ENCODE measurements around the gene COL1A1.

Gene COL1A1

DNA sequence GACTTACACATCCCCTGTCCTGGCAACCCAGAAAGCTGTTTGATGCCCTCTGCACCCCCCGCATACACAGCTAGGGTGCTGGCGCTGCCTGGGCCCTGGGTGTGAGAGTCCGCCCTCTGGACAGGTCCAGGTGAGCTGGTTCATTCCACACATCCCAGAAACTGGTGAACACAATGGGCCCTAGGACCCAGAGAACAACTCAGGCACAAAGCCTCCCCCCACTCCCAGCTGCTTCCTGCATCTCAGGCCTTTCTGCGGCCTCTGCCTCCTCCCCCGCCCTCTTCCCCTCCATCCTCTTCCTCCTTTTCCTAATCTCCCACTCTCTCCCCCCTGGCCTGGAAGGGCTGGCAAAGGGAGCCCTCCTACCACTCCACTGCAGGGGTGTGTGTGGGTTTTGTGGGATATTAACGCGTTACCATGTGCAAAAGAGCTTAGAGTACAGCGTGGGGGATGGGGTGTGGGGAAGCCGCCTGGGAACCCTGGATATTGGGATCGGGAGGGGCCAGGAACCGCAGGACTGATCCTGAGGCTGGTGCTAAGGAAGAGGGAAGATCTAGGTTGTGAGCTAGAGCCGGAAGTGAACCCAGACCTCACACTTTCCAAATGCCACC is 49.4 kb downstream of the COL1A1 start:
- DNase-seq: peak; percentile 75 to 92

DNA sequence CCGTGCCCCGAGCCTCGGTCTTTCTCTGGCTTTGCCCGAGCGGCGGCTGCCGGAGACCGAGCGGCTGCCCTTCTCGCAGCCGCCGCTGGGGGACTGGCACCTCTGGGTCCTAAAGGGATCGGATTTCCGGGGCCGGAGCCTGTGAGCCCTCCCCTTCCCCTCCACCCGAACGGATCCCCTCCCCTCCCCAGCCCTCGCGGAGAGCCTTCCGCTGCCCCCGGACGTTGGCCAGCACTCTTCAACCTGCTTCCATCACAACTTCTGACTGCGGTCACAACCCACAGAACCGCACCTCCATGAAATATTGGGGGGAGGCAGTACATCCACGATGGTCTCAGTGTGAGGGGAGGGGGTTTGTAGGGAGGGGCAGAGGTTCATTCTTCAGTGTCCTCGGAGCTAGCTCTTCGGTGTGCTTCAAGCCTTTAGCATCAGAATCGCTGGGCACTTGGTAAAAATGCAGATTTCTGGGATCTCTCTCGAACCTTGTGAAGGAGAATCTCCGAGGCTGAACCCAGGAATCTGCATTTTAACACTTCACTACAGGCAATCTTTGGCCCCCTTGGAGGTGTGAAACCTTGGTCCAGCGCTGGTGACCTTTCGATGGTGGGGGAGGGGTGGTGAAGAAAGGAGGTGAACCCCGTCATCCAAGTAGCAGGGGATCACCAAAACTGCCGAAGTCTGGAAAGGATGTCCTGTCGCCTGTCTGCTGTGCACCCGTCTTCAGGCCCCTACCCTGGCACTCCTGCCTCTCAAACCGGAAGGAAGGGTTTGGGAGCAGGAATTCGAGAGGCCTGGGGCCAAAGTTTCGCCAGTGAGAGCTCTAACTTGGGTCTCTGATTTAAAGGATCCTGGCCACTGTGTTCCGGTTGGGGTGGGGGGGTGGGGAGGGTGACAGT is 50.1 kb downstream of the COL1A1 start:
- peak; percentile 94 for DNase-seq

DNA sequence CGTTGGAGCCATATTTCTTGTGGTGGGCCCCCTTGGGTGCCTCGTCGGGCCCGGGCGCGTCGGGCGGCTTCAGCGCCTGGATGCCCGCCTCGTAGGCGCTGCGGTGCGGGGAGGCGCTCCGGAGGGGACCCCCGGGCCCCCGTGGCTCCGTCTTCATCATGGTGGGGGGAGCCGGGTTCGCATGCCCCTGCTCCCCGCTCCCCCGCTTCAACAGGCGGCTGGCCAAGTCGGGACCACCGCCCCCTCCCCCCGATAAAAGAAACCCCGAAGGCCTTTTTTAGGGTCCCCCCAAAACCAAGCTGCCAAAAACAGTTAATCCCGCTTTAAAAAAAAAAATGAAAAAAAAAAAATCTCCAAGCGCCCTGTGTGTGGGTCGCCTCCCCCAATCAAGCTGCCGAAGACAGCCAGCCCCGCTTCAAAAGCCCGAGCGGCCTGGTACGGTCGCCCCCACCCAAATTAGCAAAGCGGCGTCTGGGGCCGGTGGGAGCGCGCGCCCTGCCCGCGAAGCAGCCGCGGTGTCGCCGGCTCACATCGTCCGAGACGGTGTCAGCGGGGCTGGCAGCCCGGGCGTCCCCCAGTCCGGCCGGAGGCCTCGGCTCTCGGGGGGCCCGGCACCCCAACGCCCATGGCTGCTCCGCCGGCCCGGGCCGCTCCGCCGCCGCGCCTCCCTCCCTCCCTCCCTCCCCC is 50.9 kb downstream of the COL1A1 start, which contains the start of gene PPP1R9B:
PPP1R9B (minus strand) TSS at position 324 of the 687 bp plus-strand sequence; CDS start at position 160, 164 bp downstream.
- no peak for DNase-seq

DNA sequence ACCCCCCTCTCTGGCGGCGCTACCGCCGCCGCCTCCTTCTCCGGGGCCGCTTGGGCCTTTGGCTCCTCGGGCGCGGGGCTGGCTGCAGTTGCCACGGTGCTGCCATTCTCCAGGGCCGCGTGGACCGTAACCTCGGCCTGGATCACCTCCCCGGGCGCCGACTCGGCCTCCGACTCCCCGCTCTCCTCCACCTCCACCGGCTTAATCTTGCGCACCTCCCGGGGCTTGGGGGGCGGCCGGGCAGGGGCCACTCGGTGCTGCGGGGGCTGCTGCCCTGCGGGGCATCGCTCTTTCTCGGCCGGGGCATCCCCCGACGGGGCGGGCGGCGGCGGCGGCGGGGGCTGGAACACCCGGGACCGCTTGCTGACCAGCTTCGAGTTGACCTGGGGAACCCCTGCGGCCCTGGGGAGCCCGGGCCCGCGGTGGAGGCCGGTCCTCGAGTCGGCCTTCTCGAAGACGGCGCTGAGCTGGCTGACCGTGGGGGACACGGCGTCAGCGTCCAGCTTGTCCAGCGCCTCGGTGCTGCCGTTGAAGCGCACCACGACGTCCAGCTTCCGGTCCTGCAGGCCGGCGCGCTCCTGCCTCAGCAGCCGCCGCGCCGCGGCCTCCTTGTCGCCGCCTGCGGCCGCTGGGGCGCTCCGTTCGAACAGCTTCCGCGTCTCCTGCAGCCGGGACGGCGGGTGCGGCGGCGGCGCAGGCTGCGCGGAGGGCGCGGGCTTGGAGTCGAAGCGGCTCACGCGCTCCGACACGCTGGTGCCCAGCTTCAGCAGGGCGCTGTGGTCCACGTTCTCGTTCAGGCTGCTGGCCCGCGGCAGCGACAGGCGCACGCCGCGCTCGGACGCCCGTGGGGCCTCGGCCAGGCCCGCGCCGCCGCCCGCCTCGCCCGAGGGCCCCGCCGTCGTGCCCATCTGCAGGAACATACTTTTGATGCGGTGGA is 51.7 kb downstream of the COL1A1 start:
- DNase-seq: peak; percentile 37 to 59

DNA sequence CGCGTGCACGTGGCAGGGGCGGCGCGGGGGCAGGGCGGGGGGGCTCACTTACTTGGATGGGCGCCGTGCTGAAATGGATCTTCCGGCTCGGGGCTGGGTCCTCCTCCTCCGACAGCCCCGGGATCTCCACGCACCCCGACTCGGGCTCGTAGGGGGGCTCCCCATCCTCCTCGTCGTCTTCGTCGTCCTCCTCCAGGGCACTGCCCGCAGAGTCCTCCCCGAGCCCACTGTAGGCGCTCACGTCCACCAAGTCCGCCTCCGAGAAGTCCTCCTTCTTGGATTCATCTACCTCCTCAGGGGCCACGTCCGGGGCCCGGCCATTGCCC is 52.4 kb downstream of the COL1A1 start:
- DNase-seq: no peak

DNA sequence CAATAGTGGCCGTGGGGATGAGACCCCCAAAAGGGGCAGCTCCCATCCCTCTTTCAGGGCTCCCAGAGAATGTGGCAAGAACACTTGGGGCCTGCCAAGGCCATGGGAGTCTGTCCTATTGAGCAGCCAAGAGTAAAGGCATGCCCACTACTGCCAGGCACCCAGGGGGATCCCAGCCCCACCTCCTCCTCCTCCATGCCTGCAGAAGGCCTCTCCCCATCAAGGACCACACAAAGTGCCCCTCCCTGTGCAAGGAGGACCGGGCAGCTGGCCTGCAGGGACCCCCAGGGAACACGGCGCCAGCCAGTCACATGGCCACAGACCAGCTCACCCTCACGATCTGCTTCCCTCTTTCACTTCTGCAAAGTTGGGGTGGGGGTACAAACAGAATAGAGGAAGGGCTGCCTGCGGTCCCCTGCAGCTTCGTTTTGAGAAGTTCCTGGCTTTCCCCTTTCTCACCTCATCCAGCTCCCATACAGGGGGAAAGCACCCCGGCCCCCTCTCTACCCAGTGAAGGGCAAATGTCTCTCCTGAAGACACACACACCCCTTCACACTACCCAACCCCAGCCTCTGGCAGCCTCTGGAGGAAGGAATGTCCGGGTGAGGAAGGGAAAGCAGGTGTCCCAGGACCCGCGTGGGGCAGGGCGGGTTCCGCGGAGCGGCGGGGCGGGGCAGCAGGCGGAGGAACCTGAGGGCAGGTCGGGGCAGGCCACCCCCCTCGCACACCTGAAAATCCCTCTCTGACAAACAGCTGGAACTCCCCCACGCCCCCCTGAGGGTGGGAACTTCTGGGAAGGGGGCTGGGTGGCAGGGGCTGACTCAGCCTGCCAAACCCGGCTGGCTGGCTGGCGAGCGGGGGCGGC is 53.0 kb downstream of the COL1A1 start:
- DNase-seq: peak in 1 of 2 experiments; percentile 34

DNA sequence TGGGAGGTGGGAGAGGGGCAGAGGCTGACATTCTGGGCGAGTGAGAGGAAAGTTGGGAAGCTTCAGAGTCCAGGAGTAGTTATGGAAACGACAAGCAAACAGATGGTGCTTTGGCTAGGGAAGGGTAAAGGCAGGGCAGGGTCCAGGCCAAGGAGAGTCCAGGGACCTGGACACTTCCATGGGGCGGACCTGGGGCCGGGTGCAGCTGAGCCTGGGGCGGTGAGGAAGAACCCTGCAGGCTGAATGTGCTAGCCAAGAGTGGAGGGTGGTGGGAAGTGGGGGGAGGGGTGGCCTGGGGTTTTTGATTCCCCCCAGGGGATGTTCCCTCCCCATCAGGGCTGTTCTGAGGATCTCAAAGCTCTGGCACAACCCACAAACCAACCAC is 53.6 kb downstream of the COL1A1 start:
- no peak for DNase-seq

DNA sequence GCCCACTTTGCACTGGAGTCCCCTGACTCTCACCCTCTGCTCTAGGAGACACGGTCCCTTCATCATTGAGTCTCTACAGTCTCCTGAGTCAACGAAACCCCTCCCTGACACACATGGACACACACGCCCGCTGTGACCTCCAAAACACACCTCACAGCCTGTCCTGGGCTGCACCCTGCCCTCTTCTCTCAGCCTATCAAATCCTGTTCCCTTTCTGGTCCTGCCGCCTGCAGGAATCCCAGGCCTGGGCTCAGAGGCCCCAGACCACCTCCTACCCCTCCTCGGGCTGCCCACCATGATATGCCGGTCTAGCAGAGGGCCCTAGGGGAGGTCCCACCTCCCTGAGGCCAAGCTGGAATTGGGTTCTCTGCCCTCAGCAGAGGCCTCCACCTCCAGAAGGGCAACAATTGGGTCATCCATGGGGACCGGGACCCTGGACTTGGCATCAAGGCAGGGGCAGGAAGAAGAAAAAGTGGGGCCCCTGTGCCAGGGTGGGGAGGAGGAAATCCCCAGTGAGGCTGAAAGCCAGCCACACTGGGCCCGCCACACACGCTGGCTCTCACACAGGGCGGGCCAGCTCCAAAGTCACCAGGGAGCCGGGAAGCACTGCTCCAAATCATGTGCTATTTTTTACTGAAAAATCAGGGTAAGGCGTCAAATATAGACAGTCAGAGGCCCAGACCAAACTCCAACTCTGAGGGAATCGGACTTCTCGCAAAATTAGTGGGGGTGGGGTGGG is 54.3 kb downstream of the COL1A1 start:
- no peak for DNase-seq

DNA sequence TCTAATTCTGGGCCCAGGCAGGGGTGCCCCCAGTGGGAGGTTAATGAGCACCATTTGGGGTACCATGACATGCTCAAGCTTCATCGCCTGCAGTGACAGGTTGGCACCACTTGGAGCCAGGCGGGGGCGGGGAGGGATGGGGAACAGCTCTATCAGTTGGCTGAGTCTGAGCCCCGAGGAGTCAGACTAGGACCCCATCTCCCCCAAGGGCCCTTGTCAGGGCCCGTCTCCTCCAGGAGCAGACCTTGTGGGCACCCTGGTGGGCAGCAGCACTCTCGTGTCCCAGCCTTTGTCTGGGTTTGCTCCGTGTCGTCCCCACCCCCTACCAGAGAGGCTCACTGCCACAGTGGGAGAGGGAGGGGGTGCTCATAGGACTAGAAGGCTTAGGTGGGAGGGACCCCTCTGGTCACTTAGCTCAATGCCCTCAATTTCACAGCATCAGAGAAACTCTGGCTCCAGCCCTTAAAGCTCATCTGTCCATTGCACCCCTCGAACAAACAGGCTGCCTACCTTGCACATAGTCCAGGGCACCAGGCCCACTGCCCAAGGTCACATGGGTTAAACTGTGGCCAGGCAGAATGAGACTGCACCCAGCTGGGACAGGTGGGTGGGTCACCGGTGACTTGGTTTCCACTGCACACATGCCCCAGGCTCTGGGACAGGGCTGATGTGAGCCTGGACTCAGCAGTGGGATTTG is 55.1 kb downstream of the COL1A1 start:
- DNase-seq: no peak

DNA sequence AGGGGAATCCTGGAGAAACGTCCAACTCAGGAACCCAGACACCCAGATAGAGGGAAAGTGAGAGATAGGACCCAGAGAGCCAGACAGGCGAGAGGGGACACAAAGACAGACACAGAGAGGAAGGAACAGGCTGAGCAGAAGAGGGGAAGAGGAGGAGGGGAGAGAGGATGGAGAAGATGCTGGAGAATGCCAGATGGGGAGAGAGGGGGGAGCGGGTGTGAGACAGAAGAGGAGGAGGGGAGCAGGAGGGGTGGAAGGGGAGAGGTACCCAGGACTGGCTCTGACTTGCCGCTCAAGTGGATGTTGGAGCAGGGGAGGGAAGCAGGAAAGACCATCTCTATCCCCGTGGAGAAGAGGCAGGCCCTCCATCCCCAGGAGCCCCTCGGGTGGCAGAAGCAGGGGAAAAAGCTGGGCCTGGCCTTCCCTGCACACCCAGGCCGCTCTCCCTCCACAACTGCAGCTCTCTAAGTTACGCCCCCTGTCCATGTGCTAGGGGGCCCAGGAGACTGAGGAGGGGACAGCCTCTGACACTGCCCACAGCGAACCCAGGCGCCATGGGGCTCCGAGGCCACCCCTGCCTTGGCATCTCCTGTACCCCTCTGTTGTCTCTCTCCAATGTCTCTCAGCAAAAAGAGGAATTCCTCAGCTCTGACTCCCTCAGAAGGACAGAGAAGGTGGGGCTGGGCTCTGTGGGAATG is 55.8 kb downstream of the COL1A1 start:
- no peak for DNase-seq

DNA sequence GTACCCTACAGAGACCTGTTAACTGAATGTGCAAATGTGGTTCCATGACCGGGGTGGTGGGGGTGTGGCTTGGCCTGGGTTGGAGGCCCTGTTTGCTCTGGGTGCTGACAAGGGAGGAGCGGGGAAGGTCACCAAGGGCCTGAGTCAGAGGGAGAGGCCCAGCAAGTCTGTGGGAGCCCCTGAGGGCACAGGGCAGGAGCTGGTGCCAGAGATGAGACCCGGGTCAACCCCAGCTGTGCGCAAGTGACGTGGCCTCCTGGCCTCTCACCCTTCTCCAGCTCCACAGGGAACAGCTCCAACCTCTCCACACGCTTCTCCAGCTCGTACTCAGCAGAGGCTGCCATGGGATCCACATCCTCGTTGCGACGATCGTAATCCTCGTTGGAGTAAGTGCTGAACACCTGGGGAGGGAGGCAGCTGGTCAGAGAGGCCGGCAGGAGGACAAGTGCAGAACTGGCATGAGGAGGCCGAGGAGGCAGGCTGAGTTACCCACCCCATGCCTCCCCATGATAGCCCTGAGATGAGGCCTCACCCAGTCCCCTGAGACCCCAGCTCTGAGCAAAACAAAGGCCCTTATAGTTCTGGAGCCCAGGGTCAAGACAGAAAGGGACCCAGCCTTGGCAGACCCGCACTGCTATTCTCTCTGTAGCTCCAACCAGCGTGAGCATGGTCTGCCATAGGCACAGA is 56.4 kb downstream of the COL1A1 start:
- no peak for DNase-seq

DNA sequence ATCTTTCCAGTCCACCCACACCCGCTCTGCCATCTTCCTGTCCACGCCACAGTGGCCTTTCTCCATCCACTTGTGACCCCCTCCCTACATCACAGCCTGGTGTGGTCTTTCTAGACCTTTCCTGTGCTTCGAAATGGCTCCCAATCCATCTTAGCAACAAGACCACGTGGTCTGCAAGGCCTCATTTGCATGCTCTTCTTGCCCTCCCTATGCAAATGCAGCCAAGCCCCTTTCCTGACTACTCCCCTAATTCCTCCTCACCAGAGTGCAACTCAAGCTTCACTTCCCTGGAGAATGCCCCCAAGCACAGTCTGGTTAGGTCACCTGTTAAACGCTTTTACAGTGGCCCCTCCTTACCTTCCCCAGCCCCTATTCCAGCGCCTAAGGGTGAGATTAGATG is 57.1 kb downstream of the COL1A1 start:
- DNase-seq: no peak

DNA sequence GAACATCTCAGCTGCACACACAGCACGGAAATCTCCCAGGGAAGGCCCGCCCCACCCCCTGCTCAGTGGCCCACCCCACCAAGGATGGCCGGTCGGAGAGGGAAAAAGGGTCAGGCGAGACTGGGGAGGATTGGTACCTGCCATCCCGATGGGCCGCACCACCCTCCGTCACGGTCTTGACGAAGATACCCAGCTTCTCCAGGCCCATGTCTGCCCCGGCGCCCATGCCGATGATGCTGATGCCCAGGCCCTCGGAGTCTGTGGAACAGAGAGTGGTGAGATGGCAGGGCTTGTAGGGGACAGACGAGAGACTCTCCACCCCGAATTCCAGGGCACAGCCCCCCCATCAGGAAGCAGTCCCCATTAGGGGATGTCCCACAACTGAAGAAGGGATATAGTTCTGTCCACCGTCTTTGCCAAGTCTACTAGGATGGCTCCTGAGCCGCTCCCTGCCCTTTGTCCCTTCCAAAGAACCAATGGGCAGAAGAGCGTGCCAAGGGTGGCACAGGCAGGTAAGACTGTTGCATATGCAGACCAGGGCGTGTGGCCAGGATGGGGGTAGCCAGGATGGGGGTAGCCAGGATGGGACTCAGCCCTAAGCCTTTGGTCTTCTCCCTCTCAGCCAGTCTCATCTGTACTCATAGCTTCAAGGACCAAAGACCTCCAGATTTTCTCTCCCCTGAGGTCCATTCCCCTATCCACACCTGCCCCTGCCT is 57.8 kb downstream of the COL1A1 start:
- DNase-seq: no peak

DNA sequence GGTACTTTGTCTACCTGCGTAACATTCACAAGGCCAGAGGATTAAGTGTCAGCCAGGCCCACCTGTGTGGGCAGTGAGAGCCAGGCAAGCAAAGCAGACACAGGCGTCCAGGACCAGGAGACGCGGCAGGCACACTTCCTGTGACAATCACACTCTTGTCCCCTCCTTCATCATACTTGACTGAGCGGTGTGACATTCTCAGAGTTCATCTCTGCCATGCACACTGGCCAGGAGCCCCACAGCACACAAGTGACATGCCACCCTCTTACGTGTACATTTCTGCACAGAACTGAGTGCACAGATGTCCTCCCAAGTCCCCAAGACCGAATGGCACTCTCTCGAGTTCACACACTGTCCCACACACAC is 59.7 kb downstream of the COL1A1 start:
- DNase-seq: no peak

DNA sequence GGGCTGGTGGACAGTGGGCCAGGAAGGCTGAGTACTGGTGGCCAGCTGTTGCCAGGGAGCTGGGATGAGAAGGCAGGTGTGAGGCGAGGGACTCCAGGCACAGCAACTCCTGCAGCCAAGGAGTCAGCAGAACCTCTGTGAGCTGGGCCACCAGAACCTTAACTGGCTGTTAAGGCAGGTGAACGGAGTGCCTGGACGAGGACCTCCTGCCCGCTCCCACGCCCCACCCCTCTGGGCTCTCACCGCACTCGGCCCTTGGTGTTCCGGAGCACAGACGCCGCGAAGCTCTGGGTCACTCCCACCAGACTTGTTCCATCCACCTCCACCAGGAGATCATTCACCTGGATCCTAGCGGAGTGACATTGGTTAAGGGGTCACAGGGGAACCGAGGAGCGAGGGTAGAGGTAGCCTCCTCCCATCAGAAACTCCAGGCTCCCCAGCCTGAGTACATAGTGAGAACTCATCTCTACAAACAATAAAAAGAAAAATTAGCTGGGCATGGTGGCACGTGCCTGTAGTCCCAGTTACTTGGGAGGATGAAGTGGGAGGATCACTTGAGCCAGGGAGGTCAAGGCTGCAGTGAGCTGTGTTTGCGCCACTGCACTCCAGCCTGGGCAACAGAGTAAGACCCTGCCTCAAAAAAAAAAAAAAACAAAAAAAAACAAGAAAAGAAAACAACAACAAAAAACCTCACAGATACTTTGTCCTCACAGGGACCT is 60.2 kb downstream of the COL1A1 start:
- DNase-seq: no peak

DNA sequence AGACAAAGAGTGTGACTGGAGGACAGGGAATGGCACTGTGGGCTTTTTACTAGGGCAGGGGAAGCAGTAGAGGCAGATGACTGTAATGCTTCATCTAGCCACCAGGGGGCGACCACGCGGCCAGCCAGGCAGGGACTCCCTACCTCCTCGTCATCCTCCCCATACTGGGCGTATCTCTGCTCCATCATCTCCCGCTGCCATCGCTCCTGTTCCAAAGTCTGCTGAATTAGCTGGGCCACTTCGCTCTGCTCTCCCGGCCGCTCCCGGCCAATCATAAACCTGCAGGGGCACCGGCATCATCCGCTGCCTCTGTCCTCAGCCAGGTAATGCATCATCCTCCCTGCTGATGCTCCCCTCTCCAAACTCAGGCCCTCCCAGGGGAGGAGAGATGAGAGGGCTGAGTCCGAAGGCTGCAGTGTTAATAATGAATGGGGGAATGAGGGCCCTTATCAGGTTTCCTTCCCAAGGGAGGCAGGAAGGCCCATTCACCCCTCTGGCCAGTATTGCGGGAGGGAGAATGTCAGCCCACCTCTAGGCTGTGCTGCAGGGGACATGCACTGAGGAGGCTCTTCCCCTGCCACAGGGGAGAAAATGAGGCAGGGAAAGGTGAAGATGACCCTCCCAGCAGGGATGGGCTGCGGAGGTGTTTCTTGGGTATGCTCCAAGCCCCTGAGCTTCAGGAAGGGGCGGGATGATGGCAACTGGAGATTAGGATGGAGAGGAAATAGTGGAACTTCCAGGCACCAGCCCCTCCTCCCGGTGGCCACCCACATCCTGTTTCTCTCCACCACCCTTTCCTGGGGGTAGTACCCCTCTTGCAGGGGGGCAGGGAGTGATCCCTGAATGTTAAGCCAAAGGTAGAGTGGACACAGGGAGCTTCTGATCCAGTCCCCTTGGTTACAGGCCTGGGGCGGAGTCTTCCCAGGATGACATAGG is 61.2 kb downstream of the COL1A1 start:
- DNase-seq: no peak

All from NCI-H2081 (cell line).